Stimulated activated CD8-positive, alpha-beta memory T cell treated with anti-CD3 and anti-CD28 coated beads, Interleukin-7, amount 100 ng/mL, for 4 hours (primary cell): ENCODE results near the gene ZCWPW2.

Experiments used
- DNase-seq, 2 donors: peaks; one replicate each; pipeline ENCODE4 v3.0.0-alpha.2; 2020; ENCODE audit warnings: low read depth in 2 of 2

The ZCWPW2 gene

GRCh38 chr3:28376424-28376823, 27.9 kb downstream of the ZCWPW2 start:
- DNase-seq: no peak

- no peak for DNase-seq
Observed at GRCh38 chr3:28386049-28386448, 37.5 kb downstream of the ZCWPW2 start.

- DNase-seq: no peak
Observed at GRCh38 chr3:28388978-28389377, 40.5 kb downstream of the ZCWPW2 start.

DNA sequence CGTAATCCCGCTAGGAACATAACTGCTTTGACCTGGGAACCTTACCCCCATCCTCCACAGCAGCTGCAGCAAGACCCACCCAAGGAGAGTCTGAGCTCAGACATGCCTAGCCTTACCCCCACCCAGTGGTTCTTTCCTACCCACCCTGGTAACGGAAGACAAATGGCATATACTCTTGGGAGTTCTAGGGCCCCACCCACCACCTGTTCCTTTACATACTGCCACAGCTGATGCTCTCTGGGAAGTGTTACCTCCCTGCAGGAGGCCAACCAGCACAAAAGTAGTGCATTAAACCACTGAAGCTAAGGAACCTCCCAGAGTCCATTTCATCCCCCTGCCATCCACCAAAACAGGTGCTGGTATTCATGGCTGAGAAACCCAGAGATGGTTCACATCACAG, 50.7 kb downstream of the ZCWPW2 start:
- DNase-seq: no peak

- DNase-seq: no peak
Observed at GRCh38 chr3:28406241-28406640, 57.7 kb downstream of the ZCWPW2 start.

DNA sequence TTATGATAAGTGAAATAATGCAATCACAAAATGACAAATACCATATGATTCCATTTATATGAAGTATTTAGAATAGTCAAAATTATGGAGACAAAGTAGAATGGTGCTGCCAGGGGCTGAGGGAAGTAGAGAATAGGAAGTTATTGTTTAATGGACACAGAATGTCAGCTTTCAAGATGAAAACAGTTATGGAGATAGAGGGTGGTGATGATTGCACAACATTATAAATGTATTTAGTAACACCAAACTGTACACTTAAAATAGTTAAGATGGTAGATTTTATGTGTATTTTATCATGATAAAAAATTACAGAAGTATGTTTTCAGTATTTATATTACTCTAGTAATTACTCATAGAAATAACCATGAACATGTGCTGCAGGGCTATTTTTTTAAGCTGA, 100.9 kb downstream of the ZCWPW2 start:
- DNase-seq: no peak

- no peak for DNase-seq
Observed at GRCh38 chr3:28462866-28463265, 114.3 kb downstream of the ZCWPW2 start.

DNA sequence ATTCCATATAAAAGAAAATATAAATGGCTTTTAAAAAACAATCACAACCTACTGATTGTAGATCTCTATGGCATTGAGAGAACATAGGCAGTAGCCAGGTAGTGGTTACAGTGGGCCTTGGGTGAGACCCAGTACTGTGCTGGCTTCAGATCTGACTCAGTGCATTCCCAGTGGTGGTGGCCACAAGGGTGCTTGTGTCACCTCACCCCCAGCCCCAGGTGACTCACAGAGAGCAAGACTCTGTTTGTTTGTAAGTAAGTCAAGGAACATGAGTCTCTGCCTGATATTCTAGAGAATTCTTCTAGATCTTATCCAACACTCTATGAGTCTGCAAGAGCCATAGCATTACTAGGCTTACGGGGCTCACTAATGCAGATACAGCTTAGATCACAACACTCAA, 118.9 kb downstream of the ZCWPW2 start:
- no peak for DNase-seq

- no peak for DNase-seq
Observed at GRCh38 chr3:28476194-28476593, 127.7 kb downstream of the ZCWPW2 start.

GRCh38 chr3:28476764-28477163, 128.2 kb downstream of the ZCWPW2 start:
- DNase-seq: no peak

DNA sequence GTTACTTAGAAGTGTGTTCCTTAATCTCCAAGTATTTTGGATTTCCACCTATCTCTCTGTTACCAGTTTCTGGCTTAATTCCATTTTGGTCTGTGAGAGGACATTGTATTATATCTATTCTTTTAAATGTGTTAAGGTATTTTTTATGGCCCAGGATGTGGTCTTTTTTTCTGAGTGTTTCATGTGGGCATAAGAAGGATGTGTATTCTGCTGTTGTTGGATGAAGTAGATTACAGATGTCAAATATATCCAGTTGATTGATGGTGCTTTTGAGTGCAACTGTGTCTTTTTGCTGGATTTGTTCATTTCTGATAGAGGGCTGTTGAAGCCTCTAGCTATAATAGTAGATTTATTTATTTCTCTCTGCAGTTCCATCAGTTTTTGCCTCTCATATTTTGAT, 136.6 kb downstream of the ZCWPW2 start:
- no peak for DNase-seq

GRCh38 chr3:28495301-28495700, 146.8 kb downstream of the ZCWPW2 start:
- no peak for DNase-seq

DNA sequence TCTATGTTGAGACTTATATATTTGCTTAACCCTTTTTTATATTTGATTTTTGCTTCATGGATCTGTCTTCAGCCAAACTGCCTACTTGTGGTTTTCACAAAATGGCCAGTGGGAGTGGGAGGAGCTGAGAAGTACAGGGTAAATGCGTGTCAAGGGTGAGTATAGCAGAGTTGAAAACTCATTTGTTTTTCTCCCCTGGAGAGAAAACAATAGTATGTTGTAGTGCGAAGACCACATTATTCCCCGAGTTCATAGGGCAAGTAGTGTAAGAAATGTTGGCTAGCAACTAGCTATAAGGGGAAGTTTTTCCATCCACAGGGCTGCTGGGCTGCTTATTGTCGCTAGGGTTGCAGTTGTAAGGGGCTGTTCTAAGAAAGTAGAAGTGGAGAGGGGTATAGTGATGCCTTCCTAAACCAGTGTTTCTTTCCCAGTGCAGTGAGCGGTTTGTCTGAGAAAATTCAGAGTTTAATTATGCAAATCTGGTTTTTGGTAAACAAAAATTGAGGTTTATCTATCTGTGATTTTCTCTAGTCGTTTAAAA, 153.9 kb downstream of the ZCWPW2 start:
- no peak for DNase-seq

DNA sequence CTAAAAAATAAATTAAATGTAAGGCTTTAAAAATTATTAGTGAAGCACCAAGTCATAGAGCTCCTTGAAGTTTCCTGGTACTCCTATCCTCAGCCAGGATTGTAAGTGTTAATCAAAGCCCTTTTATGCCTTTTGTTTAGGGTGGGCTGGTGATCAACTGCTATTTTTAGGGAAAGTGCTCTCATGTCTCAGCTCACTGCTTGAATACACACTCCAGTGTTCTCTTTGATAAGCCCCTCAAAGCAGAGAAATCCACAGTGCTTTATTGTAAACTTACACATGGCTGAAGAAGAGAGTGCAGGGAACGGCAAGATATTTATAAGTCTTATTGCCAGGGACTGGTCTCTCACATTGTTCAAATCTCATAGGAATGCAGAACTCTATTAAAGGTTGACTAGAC, 156.5 kb downstream of the ZCWPW2 start:
- DNase-seq: no peak

GRCh38 chr3:28521663-28522062, 173.1 kb downstream of the ZCWPW2 start:
- DNase-seq: no peak

GRCh38 chr3:28542351-28542750, 193.8 kb downstream of the ZCWPW2 start:
- DNase-seq: no peak

GRCh38 chr3:28544236-28544635, 195.7 kb downstream of the ZCWPW2 start:
- DNase-seq: no peak

DNA sequence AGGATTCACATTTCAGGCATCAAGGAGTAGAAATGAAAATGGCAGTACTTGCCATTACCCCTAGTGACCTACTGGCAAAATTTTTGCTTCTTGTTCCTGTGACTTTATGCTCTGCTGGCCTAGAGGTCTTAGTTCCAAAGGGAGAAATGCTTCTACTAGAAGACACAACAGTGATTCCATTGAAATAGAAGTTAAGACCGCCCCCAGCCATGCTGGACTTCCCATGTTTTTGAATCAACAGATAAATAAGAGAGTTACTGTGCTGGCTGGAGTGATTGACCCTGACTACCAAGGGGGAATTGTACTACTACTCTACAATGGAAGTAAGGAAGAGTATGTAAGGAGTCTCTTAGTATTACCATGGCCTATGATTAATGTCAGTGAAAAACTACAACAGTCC, 196.3 kb downstream of the ZCWPW2 start:
- no peak for DNase-seq

- no peak for DNase-seq
Observed at GRCh38 chr3:28547677-28548076, 199.2 kb downstream of the ZCWPW2 start.

DNA sequence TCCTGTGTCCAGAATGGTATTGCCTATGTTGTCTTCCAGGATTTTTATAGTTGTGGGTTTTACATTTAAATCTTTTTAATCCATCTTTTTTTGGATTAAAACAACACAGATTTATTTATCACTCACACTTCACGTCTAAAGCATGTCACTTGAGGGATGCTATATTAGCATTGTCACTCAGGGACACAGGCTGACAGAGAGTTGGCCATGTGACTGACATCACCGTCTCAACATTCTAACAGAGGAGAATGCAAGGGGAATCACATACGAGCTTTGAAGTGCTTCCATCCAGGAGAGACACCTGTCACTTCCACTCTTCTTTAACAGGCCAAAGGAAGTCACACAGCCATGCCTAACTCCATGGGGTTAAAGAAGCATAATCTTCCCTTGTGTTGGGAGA, 204.7 kb downstream of the ZCWPW2 start:
- no peak for DNase-seq

GRCh38 chr3:28556195-28556594, 207.7 kb downstream of the ZCWPW2 start:
- no peak for DNase-seq

- no peak for DNase-seq
Observed at GRCh38 chr3:28564211-28564610, 215.7 kb downstream of the ZCWPW2 start.

DNA sequence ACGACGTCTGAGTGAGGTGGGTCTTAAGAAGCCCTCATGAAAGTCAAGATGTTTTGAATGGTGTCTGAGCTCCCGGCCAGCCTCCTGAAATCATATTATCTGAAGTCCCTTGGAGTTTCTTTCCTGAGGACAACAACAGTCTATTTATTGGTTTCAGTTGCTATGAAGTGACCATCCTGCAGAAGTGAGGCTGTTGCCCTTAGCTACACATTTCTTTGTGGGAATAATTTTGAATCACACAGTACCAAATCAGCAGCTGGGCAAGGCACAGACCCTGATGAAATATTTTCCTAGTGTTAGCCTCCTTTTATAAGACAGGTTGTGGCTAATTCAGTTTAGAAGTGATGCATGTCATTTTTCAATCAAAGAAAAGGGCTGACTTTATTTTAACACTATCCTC, 220.8 kb downstream of the ZCWPW2 start:
- DNase-seq: no peak

- no peak for DNase-seq
Observed at GRCh38 chr3:28574036-28574435, 225.5 kb downstream of the ZCWPW2 start.
